SK-MEL-5 (cell line): ENCODE measurements around the gene FUT6. TPM values are rescaled to one million over a fixed set of nuclear protein-coding genes. Genes with fewer than 3 reads are reported as not detected.

Experiments used
- DNase-seq: peaks from one replicate; pipeline ENCODE4 v3.0.0-alpha.2; 2016; ENCODE audit warnings: low read depth, low spot score
- in situ Hi-C: cut with HindIII; loops from 2 replicates; pipeline ENCODE4 v1.10.0; 2016; ENCODE audit warnings: low sequenced_read_pairs, high pct_unique_total_duplicates, low pct_unique_long_range_greater_than_20kb
- total RNA-seq: library from RNA; depleted of rRNA; stranded (reverse); fragments of >200 nt; shearing (Covaris generic); gene quantifications from 2 replicates; pipeline ENCODE4 v1.2.3, GENCODE V29; 2014

The FUT6 gene
- total RNA-seq, 1 experiment from 2014 or later = not detected

DNA sequence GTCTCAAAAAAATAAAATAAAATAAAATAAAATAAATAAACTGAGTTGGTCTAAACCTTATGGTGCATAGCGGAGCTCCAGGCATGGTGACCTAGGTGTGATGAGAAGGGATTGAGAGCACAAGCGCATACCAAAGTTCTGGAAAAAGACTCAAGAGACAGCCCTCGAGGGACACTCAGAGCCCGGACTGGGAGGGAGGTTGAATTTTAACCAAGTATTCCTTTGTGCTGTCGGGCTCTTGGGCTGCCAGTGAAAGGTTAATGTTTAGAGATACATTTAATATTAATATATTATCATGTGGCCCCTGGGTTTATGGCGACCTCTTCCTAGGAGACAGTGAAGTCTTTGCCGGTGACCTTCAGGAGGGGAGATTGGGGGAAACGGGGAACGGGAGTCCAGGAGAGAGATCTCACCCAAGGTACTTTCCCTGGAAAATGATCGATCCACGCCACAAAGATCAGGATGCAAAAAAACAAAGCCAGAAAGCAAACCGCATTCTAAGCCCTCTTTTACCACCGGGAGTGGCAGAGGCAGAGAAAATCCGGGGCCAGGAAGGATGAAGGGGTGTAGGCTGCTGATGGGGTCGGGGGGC is 1.6 kb downstream of the FUT6 start:
- in situ Hi-C loops = no loop called here
- DNase-seq = no peak

- peak; percentile 26 for DNase-seq
- in situ Hi-C loops = no loop called here
Observed at GRCh38 chr19:5832527-5833216, 6.8 kb downstream of the FUT6 start.

DNA sequence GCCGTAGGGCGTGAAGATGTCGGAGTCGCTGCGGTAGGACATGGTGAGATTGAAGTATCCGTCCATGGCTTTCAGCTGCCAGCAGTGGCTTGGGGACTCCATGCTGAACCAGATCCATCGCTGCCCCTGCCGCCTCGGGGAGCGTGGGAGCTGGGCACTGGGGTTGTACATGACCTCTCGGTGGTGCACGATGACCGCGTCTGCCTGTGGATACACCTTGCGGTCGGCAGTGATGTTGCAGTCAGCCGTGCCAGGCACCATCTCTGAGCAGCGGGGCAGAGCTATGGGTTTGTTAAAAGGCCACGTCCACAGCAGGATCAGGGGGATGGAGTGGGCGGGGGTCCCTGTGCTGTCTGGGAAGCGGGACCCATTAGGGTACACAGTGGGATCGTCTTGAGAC is 7.4 kb downstream of the FUT6 start:
- in situ Hi-C loops = no loop called here
- no peak for DNase-seq

DNA sequence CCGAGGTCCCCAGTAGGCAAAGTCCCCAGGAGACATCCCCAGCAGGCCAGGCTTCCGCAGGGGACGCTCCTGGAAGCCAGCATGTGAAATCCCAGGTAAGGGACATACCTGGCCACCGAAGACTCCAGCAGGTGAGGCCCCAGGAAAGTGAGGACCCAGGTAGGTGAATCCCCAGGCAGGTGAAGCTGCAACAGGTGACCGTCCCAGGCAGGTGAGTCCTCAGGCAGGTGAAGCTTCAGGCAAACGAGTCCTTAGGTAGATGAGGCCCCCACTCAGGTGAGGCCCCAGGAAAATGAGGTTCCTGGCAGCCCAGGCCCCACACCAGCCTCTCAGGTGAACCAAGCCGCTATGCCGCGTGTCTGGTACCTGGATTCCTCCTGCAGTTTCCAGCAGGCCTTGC is 8.3 kb downstream of the FUT6 start:
- DNase-seq = no peak
- in situ Hi-C loops = no loop called here

DNA sequence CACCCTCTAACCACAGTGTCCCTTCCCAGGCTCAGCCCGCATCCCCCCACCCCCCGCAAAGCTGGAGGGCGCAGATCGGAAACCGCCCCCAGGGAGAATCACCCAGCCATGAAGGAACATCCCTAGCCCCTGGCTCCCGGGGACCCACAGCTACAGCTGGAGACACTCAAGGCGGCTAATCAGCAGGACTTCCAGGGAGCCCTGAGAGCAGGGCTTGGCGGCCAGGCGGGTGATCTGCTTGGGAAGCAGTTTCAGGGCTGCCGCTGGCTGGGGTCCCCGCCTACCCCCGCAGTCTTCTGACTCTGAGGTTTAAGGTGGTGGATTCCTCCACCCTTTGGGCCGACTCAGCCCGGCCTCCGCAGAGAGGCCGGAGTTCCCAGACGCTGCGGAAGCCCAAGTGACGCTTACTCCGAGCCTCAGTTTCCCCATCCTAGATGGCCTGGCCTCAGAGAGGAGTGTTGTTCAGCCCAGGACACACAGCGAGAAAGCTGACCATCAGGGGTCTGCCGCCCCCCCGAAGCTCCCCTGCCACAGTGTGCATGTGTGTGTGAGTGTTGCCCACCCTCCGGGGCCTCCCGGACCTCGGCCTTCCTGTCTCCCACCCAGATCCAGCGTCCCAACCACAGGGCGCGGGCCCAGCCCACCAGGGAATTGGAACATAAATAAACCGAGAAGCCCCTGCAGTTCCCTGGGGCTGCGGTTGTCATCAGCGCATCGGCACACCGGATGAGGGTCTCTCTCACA is 9.8 kb downstream of the FUT6 start:
- in situ Hi-C loops = no loop called here
- DNase-seq = no peak

GRCh38 chr19:5828661-5829566 is 10.6 kb downstream of the FUT6 start:
- in situ Hi-C loops = no loop called here

DNA sequence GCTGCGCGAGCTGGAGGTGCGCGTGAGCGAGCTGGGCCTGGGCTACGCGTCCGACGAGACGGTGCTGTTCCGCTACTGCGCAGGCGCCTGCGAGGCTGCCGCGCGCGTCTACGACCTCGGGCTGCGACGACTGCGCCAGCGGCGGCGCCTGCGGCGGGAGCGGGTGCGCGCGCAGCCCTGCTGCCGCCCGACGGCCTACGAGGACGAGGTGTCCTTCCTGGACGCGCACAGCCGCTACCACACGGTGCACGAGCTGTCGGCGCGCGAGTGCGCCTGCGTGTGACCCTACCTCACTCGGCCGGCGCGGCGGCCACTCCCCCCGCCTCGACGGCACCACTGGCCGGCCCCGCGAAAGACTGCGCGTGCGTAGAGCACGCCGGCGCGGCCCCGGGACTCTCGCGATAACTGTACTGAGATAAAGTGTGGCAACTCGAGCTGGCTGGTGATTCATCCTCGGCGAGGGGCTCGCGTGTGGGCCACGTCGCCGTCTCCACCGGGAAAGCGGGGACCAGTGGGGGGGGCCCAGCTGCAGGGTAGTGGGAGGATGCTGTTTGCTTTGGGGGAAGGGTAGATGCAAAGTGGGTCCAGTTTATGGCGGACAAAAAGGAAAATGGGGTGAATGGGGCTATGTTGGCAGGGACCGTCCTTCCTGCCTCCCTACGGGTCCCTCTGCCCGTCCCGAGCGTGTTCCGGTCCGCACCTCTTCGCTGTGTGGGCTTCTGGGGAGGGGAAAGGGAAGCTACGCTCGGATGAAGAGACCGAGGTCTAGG is 11.4 kb downstream of the FUT6 start:
- DNase-seq = no peak
- in situ Hi-C loops = no loop called here

More at GRCh38 chr19:5828661-5829566, 10.6 kb downstream of the FUT6 start:
- no peak for DNase-seq

GRCh38 chr19:5827342-5827890 is 12.1 kb downstream of the FUT6 start:
- in situ Hi-C loops = no loop called here
- DNase-seq = no peak

DNA sequence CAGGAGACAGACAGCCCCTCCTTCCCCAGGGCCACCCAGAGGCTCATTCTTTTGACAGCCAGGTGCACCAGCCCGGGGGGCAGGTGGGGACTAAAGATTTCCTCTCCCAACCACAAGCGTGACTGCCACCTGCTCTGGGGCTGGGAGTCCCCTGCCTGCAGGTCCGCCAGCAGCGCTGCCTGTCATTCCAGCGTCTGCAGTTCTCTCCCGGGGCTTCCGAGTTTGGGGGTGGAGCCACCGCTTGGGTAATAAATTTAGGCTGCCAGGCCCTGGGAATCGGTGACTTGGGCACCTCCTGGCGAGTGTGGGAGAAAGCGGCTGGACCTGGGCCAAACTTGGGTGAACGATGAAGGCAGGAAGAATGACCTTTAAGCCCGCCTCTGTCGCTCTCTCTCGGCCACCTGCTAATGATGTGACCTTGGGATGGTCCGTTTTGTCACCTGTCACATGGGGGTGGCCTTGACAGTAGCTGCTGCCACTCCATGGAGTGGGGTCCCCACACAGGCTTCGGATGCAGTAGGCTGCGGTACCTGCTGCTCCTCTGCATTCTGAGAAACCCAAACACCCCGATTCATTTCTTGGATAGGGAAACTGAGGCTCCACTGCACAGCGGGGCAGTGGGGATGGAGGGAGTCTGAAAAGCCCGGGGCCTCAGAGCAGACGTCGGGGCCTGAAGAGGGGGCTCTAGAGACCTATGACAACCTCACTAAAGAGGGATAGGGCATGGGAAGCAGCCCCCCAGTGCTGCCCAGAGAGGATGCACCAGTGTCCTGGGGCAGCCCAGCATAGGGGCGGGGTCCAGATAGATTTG is 12.8 kb downstream of the FUT6 start:
- no peak for DNase-seq
- in situ Hi-C loops = no loop called here

GRCh38 chr19:5825178-5825577 is 14.3 kb downstream of the FUT6 start:
- DNase-seq = peak; percentile 76
- in situ Hi-C loops = no loop called here

DNA sequence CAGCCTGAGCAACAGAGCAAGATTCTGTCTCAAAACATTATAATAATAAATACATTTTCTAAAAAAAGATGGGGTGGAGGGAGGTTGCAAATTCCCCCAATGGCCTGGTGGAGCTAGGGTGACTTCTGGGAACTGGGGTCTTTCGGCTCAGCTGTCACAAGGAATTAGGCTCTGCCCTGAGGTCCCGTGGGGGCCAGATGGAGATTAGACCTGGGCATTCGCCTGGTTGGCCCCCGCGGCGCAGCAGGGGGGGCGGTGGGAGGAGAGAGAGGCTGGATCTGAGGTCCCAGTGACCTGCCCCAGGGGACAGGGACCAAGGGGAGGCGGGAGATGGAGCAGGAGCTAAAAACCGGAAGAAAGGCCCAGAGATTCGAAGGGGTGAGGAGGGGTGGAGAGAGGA is 14.8 kb downstream of the FUT6 start:
- no peak for DNase-seq
- in situ Hi-C loops = no loop called here

DNA sequence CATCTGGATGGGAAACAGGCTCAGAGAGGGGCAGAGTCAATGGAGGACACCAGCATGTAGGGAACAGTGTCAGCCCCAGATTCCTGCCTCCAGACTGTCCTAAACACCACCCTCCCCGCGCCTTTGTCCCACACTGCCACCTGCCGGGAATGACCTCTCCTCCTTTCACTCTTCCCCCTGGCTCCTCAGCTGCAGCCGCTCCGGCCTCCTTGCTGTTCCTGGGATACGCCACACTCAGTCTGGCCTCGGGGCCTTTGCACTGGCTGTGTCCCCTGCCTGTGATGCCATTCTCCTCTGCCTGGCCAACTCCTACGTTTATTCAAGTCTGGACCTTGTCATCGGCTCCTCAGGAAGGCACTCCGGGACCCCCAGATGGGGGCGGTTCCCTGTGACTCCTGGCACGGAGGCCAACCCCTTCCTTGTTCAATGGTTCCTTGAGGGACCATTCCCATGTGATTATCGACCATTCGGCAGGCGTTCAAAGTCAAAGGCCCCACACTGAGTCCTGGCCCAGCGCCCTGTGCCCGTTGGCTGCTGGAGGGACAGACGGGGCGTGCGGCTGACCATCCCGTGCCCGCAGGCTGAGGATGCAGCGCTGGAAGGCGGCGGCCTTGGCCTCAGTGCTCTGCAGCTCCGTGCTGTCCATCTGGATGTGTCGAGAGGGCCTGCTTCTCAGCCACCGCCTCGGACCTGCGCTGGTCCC is 15.8 kb downstream of the FUT6 start:
- DNase-seq = peak; percentile 49
- in situ Hi-C loops = no loop called here

DNA sequence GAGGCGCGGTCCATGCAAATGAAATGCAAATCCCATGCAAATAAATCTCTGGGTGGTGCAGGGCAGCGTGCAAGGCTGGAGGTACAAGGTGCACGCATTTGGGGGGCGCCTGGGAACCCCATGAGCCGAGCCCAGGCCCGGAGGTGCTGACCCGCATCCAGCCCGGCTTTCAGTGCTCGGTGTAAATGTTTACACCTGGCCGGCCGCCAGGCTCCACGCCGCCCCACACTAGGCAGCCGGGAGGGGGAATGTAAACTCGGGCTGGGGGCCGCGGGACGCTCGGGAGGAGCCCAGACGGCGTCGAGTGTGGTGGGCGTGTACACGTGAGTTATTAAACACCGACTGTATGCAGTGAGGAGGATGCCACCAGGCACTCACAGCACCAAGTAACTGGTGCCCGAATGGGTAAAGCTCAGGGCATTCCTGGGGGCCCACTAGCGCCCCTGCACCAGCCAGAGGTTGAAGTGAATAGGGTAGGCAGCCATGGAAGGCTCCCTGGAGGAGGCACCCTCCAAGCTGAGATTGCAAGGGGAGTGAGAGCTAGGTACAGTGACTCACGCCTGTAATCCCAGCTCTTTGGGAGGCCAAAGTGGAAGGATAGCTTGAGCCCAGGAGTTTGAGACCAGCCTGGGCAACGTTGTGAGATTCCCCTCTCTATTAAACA is 17.2 kb downstream of the FUT6 start:
- no peak for DNase-seq
- in situ Hi-C loops = no loop called here

DNA sequence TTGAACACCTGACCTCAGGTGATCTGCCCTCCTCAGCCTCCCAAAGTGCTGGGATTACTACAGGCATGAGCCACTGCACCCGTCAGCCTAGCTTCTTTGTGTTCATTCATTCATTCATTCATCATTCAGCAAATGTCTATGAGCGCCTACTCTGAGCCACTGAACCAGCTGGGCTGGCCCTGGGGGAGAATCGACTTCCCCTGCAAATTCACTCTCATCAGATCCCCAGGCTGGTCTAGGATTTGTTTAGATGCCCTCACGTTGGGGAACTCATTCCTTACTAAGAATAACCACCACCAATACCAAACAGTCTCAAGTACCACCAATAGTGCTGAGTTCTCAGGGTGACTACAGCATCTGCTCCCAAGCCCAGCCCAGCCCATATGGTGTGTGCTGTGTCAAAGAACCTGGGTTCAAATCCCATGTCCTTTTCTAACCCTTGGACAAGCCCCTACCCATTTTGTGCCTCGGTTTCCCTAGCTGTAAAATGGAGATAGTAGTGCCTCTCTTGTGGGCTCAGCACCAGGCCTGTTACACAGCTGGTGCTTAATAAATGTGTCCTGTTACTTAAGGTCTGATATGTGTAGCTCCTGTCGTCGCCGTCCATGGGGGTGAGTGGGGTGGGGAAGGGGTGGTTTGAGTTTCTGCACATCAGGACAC is 17.9 kb downstream of the FUT6 start:
- DNase-seq = no peak
- in situ Hi-C loops = no loop called here

GRCh38 chr19:5820785-5821184 is 18.7 kb downstream of the FUT6 start:
- DNase-seq = no peak
- in situ Hi-C loops = no loop called here
